ENCODE measurements around the gene RS1. TPM values are rescaled to one million over a fixed set of nuclear protein-coding genes. Genes with fewer than 3 reads are reported as not detected.

RS1 gene
- total and polyA plus RNA-seq, 2 donors (not counting 3 experiments of a cell fraction or from before 2014, with no cell fraction given), result not detected

DNA sequence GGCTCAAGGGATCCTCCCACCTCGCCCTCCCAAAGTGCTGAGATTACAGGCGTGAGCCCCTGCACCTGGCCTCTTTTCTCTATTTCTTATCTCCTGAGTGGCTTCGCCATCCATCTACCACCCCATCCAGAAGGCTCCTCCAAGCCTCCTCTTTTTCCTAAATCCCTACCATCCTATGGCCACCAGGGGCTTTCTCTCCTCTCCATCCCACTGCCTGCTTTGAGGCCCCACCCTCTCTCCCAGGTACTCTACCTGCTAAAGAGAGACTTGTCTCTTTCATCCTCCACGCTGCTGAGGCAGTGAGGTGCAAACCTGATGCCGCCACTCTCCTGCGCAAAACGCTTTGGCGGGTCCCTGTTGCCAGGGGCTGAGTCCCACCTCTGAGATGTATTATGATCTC lies 7.0 kb downstream of the RS1 start:
- Histone ChIP-seq H3K9me3 (replicated peaks; ENCODE audit: control insufficient read depth, insufficient read depth, low read length) (no peaks in the 10 kb centered on the region), H4K20me1 (replicated peaks; ENCODE audit: control insufficient read depth, extremely low read depth, insufficient read depth, low read length) (no peaks in the 10 kb centered on the region), H3K27me3 (ENCODE audit: control insufficient read depth in 2 of 2, insufficient read depth in 2 of 2, low read length in 2 of 2) (no peaks in the 10 kb centered on the region), H3K4me1 (ENCODE audit: control insufficient read depth, extremely low read depth, insufficient read depth, low read length) (no peaks in the 10 kb centered on the region), H3K9ac (replicated peaks; ENCODE audit: extremely low read depth, insufficient read depth, low read length) (no peak overlapping the region), H3K4me2 (ENCODE audit: insufficient read depth, low read length) (no peak overlapping the region), H3K9me1 (replicated peaks; ENCODE audit: control insufficient read depth, extremely low read depth, insufficient read depth, low read length) (no peaks in the 10 kb centered on the region), H3K36me3 (ENCODE audit: control insufficient read depth in 2 of 2, extremely low read depth in 1 of 2, insufficient read depth in 2 of 2, low read length in 2 of 2) (no peaks in the 10 kb centered on the region), H3K27ac (ENCODE audit: insufficient read depth, low read depth, low read length) (no peak overlapping the region), H3K79me2 (ENCODE audit: control insufficient read depth, insufficient read depth, low read length) (no peaks in the 10 kb centered on the region), H3K4me3 (replicated peaks in 1 of 3; ENCODE audit: insufficient read depth in 1 of 3, low read depth in 1 of 3, low read length in 3 of 3) (no peak overlapping the region), H2AFZ (ENCODE audit: low read depth, low read length) (no peak overlapping the region)
- CTCF ChIA-PET, result no interaction called here
- intact Hi-C loops (cut with micrococcal nuclease) (no loop called here), dilution Hi-C loops (cut with MboI; ENCODE audit: extremely low pct_ligation_motif_present, low sequenced_read_pairs) (no loop called here)
- FAIRE-seq, result no peak
- no peak for DNase-seq (ENCODE audit: low read depth, low spot score)
- BruUV-seq (replicated peaks), result no TSS peak
- POLR2A ChIA-PET, result no interaction called here
- no peak for TF ChIP-seq CTCF (IDR thresholded peaks at IDR 0.05; ENCODE audit: extremely low read depth in 1 of 2, insufficient read depth in 1 of 2, low read depth in 1 of 2, low read length in 2 of 2)
- no peak for TF ChIP-seq POLR2A (IDR thresholded peaks at IDR 0.05; ENCODE audit: low read depth, low read length)
- TF ChIP-seq EZH2 (IDR thresholded peaks at IDR 0.05; ENCODE audit: borderline replicate concordance, low read depth, low read length, severe bottlenecking), result no peak
- no peak for TF ChIP-seq MYC (IDR thresholded peaks at IDR 0.05; ENCODE audit: low read depth, low read length)
- TF ChIP-seq JUN (IDR thresholded peaks at IDR 0.05; ENCODE audit: borderline replicate concordance, insufficient read depth, insufficient read length, low read depth), result no peak
- TF ChIP-seq FOS (IDR thresholded peaks at IDR 0.05; ENCODE audit: borderline replicate concordance, insufficient read depth, low read length), result no peak
- no peak for TF ChIP-seq MAX (IDR thresholded peaks at IDR 0.05; ENCODE audit: insufficient read depth, insufficient read length)
- TF ChIP-seq POLR2AphosphoS5 (IDR thresholded peaks at IDR 0.05; ENCODE audit: insufficient read depth, low read depth, low read length), result no peak
- no peak for TF ChIP-seq GATA2 (IDR thresholded peaks at IDR 0.05; ENCODE audit: insufficient read depth, insufficient read length, low read depth, low read length)

Measured in endothelial cell of umbilical vein (primary cell).